Fibroblast of mammary gland (primary cell): Measurements from ENCODE around the gene CPA1.

Source experiments
- DNase-seq: peaks from one replicate; pipeline ENCODE4 v3.0.0-alpha.2; 2010; ENCODE audit warnings: low read depth
- H3K4me3 ChIP-seq: 2 replicates; pipeline ENCODE4 v1.5.1; 2011; ENCODE audit warnings: low read depth, mild to moderate bottlenecking, low read length, moderate library complexity; ENCODE audit not compliant: control insufficient read depth
- CTCF ChIP-seq: conservative IDR thresholded peaks from 2 replicates; pipeline ENCODE4 v1.5.1; 2011; ENCODE audit warnings: low read depth, low read length, inconsistent platforms; ENCODE audit not compliant: control insufficient read depth, insufficient read depth

Gene CPA1

GRCh38 chr7:130430841-130431666 is 50.8 kb downstream of the CPA1 start:
- no peak for TF ChIP-seq CTCF
- peak; percentile 92 for DNase-seq
- H3K4me3 ChIP-seq: peak overlapping the region; percentile 30

GRCh38 chr7:130432886-130433285 is 52.6 kb downstream of the CPA1 start:
- DNase-seq: peak; percentile 53
- H3K4me3 ChIP-seq: no peak overlapping the region
- no peak for TF ChIP-seq CTCF

- no peak for TF ChIP-seq CTCF
- no peak for DNase-seq
- H3K4me3 ChIP-seq: no peak overlapping the region
These were observed 53.0 kb downstream of the CPA1 start for GRCh38 chr7:130433301-130433700.

GRCh38 chr7:130435311-130435854 is 55.1 kb downstream of the CPA1 start:
- TF ChIP-seq CTCF: no peak
- no peak overlapping the region for H3K4me3 ChIP-seq
- no peak for DNase-seq

GRCh38 chr7:130436253-130436652 is 56.0 kb downstream of the CPA1 start:
- DNase-seq: no peak
- TF ChIP-seq CTCF: no peak
- H3K4me3 ChIP-seq: no peak overlapping the region
